HepG2 (cell line): ENCODE results near the gene TBC1D1. TPM values are rescaled to one million over a fixed set of nuclear protein-coding genes. Genes with fewer than 3 reads are reported as not detected.

Experiments
- FOXC1 ChIP-seq: sonication (generic); formaldehyde crosslinking; IDR thresholded peaks from 2 replicates; pipeline ENCODE4 v1.8.0; 2022; ENCODE audit warnings: mild to moderate bottlenecking, missing genetic modification reagents, borderline replicate concordance
- FOXP4 ChIP-seq: sonication (generic); formaldehyde crosslinking; IDR thresholded peaks from 2 replicates; pipeline ENCODE4 v1.4.0; 2020; ENCODE audit warnings: missing genetic modification reagents
- FUBP1 ChIP-seq: sonication (generic); formaldehyde crosslinking; IDR thresholded peaks from 2 replicates; pipeline ENCODE4 v1.5.1; 2020; ENCODE audit warnings: missing genetic modification reagents, mild to moderate bottlenecking, borderline replicate concordance
- HDAC1 ChIP-seq: sonication (generic); formaldehyde crosslinking; IDR thresholded peaks from 2 replicates; pipeline ENCODE4 v1.5.1; 2020; ENCODE audit warnings: mild to moderate bottlenecking, missing genetic modification reagents
- HNRNPH1 ChIP-seq: fragments of 200-400 bp; formaldehyde crosslinking; optimal IDR thresholded peaks from 2 replicates; pipeline ENCODE3; 2017; ENCODE audit warnings: mild to moderate bottlenecking, low read depth, low read length
- IKZF4 ChIP-seq: sonication (generic); formaldehyde crosslinking; IDR thresholded peaks from 2 replicates; pipeline ENCODE4 v1.5.1; 2020; ENCODE audit warnings: borderline replicate concordance, mild to moderate bottlenecking, low read depth, missing genetic modification reagents; ENCODE audit errors: not compliant biosample characterization
- JARID2 ChIP-seq: sonication (generic); formaldehyde crosslinking; IDR thresholded peaks from 2 replicates; pipeline ENCODE4 v1.8.1; 2023; ENCODE audit warnings: missing genetic modification reagents, inconsistent platforms; ENCODE audit not compliant: insufficient replicate concordance
- NAIF1 ChIP-seq: sonication (generic); formaldehyde crosslinking; IDR thresholded peaks from 2 replicates; pipeline ENCODE4 v1.5.0; 2020; ENCODE audit warnings: mild to moderate bottlenecking, missing genetic modification reagents, borderline replicate concordance
- NR2F2 ChIP-seq: IDR thresholded peaks from 2 replicates; pipeline ENCODE4 v1.6.1; 2012; ENCODE audit warnings: low read depth, inconsistent platforms, borderline replicate concordance
- RBFOX2 ChIP-seq: fragments of 200-400 bp; formaldehyde crosslinking; IDR thresholded peaks from 2 replicates; pipeline ENCODE4 v1.6.1; 2017; ENCODE audit warnings: low read depth, mild to moderate bottlenecking, low read length
- RXRB ChIP-seq: IDR thresholded peaks from 2 replicates; pipeline ENCODE4 v1.6.1; 2016; ENCODE audit warnings: borderline replicate concordance, missing genetic modification reagents, missing compliant biosample characterization
- SIX1 ChIP-seq: sonication (generic); formaldehyde crosslinking; IDR thresholded peaks from 2 replicates; pipeline ENCODE4 v1.4.0; 2020; ENCODE audit warnings: missing genetic modification reagents, borderline replicate concordance
- SIX4 ChIP-seq: sonication (generic); formaldehyde crosslinking; IDR thresholded peaks from 2 replicates; pipeline ENCODE4 v1.4.0; 2020; ENCODE audit warnings: missing genetic modification reagents
- SMAD9 ChIP-seq: sonication (generic); formaldehyde crosslinking; IDR thresholded peaks from 2 replicates; pipeline ENCODE4 v1.5.1; 2020; ENCODE audit warnings: mild to moderate bottlenecking, missing genetic modification reagents
- TAF15 ChIP-seq: fragments of 200-400 bp; formaldehyde crosslinking; IDR thresholded peaks from one replicate; pipeline ENCODE4 v1.6.1; 2018; ENCODE audit warnings: mild to moderate bottlenecking, low read depth, low read length; ENCODE audit not compliant: poor library complexity, severe bottlenecking
- TARDBP ChIP-seq: sonication (generic); formaldehyde crosslinking; IDR thresholded peaks from 2 replicates; pipeline ENCODE4 v1.8.0; 2022; ENCODE audit warnings: mild to moderate bottlenecking, missing genetic modification reagents
- TBX2 ChIP-seq: sonication (generic); formaldehyde crosslinking; IDR thresholded peaks from 2 replicates; pipeline ENCODE4 v1.5.0; 2020; ENCODE audit warnings: missing genetic modification reagents, mild to moderate bottlenecking, borderline replicate concordance
- ZBTB20 ChIP-seq: sonication (generic); formaldehyde crosslinking; IDR thresholded peaks from 2 replicates; pipeline ENCODE4 v1.8.1; 2023; ENCODE audit warnings: missing genetic modification reagents, low read depth, mild to moderate bottlenecking, borderline replicate concordance
- ZFAT ChIP-seq: sonication (generic); formaldehyde crosslinking; conservative IDR thresholded peaks from 2 replicates; pipeline ENCODE4 v1.8.1; 2023; ENCODE audit warnings: missing genetic modification reagents, inconsistent platforms
- ZNF280B ChIP-seq: sonication (generic); formaldehyde crosslinking; IDR thresholded peaks from 2 replicates; pipeline ENCODE4 v1.5.0; 2020; ENCODE audit warnings: missing genetic modification reagents, mild to moderate bottlenecking, borderline replicate concordance
- ZNF446 ChIP-seq: sonication (generic); formaldehyde crosslinking; IDR thresholded peaks from 2 replicates; pipeline ENCODE4 v1.5.0; 2020; ENCODE audit warnings: mild to moderate bottlenecking, missing genetic modification reagents
- ZNF543 ChIP-seq: sonication (generic); formaldehyde crosslinking; IDR thresholded peaks from 2 replicates; pipeline ENCODE4 v1.4.0; 2020; ENCODE audit warnings: mild to moderate bottlenecking, missing genetic modification reagents
- ZNF816 ChIP-seq: sonication (generic); formaldehyde crosslinking; IDR thresholded peaks from 2 replicates; pipeline ENCODE4 v1.8.0; 2022; ENCODE audit warnings: missing genetic modification reagents, mild to moderate bottlenecking, borderline replicate concordance
- polyA plus RNA-seq, 8 experiments: library from polyadenylated mRNA; depleted of rRNA in 3 of 8; stranded (reverse) in 7 of 8; unstranded in 1 of 8; fragments of >200 nt; fragmentation: Illumina TruSeq in 4 of 8; extraction: Trizol in 4 of 8; gene quantifications; 2 replicates each; pipeline versions ENCODE4 v1.2.1 to v1.2.3, GENCODE V29; 2011 to 2016; ENCODE audit warnings: low read depth in 4 of 8, missing spikeins in 1 of 8, mixed read lengths in 1 of 8; ENCODE audit not compliant: insufficient read depth in 1 of 8
- total RNA-seq, 5 experiments: library from RNA; depleted of rRNA; stranded (reverse); fragments of >200 nt; fragmentation: Illumina TruSeq; extraction: Trizol; gene quantifications; 2 replicates each; pipeline ENCODE4 v1.2.3, GENCODE V29; 2016; ENCODE audit warnings: low read depth in 1 of 5

Gene TBC1D1
- total and polyA plus RNA-seq, 2 of the 13 experiments (the other 11 are each of a cell fraction or from before 2014, with no cell fraction given), result 37.3 to 62.8 TPM

GRCh38 chr4:37951461-37952352 lies 60.8 kb downstream of the TBC1D1 start (continued):
- TF ChIP-seq ZNF816, result no peak
- no peak for TF ChIP-seq IKZF4
- no peak for TF ChIP-seq ZNF543
- TF ChIP-seq TAF15, result no peak
- 0 out of 2 replicates have a peak, but pooled peaks have one; percentile 19 for TF ChIP-seq SIX1 (CRISPR knock-in tag)
- no peak for TF ChIP-seq SMAD9 (CRISPR knock-in tag)
- TF ChIP-seq FUBP1 (CRISPR knock-in tag), result no peak
- no peak for TF ChIP-seq NAIF1 (CRISPR knock-in tag)
- TF ChIP-seq HNRNPH1, result no peak
- TF ChIP-seq SIX4 (CRISPR knock-in tag), result no peak
- no peak for TF ChIP-seq RBFOX2
- no peak for TF ChIP-seq ZFAT (CRISPR knock-in tag)
- 0 out of 2 replicates have a peak, but pooled peaks have one; percentile 26 for TF ChIP-seq TARDBP (CRISPR knock-in tag)
- no peak for TF ChIP-seq FOXC1 (CRISPR knock-in tag)
- no peak for TF ChIP-seq ZNF446
- TF ChIP-seq ZNF280B, result no peak
- TF ChIP-seq JARID2 (CRISPR knock-in tag), result no peak
- peak; percentile 54; the same call in 1 of the 2 replicates for TF ChIP-seq HDAC1 (CRISPR knock-in tag)
- TF ChIP-seq RXRB (CRISPR knock-in tag), result peak; percentile 41; the same call in 1 of the 2 replicates
- peak; percentile 13; the same call in 1 of the 2 replicates for TF ChIP-seq TBX2 (CRISPR knock-in tag)
- TF ChIP-seq ZBTB20 (CRISPR knock-in tag), result no peak
- peak; percentile 94 for TF ChIP-seq NR2F2
- 0 out of 2 replicates have a peak, but pooled peaks have one; percentile 6 for TF ChIP-seq FOXP4 (CRISPR knock-in tag)
